Choroid plexus epithelial cell (primary cell): ENCODE results near the gene CDC45.

ENCODE experiments used
- DNase-seq: peaks from one replicate; pipeline ENCODE4 v3.0.0-alpha.2; 2010; ENCODE audit warnings: low read depth
- H3K4me3 ChIP-seq: 2 replicates; pipeline ENCODE4 v1.5.1; 2011; ENCODE audit warnings: low read depth, mild to moderate bottlenecking, control low read depth, low read length, moderate library complexity
- TF ChIP-seq, protein P1 (sequence below): conservative IDR thresholded peaks from 2 replicates; pipeline ENCODE4 v1.5.1; 2011; ENCODE audit warnings: low read depth, mild to moderate bottlenecking, control low read depth, inconsistent platforms, low read length, moderate library complexity

Gene CDC45

DNA sequence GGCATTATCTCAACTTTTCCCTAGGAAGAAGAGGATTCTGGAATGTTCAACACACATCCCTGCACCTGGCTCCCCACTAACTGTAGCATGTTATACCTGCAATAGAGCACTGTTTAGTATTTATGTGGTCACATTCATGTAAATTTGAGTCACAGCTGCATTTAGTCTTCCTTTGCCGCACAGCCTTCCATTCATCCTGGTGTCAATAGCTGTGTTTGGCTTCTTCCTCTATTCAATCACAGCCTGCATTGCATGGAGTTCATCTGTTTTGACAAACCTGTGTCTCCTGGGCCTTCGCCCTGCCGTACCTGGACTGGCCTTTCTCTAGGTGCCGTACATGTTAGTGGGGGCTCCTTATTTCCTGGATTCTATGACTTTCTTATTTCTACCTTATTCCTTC lies 28.1 kb upstream of the CDC45 start:
- DNase-seq, result no peak
- TF ChIP-seq, protein P1, sequence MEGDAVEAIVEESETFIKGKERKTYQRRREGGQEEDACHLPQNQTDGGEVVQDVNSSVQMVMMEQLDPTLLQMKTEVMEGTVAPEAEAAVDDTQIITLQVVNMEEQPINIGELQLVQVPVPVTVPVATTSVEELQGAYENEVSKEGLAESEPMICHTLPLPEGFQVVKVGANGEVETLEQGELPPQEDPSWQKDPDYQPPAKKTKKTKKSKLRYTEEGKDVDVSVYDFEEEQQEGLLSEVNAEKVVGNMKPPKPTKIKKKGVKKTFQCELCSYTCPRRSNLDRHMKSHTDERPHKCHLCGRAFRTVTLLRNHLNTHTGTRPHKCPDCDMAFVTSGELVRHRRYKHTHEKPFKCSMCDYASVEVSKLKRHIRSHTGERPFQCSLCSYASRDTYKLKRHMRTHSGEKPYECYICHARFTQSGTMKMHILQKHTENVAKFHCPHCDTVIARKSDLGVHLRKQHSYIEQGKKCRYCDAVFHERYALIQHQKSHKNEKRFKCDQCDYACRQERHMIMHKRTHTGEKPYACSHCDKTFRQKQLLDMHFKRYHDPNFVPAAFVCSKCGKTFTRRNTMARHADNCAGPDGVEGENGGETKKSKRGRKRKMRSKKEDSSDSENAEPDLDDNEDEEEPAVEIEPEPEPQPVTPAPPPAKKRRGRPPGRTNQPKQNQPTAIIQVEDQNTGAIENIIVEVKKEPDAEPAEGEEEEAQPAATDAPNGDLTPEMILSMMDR, result no peak
- no peak overlapping the region for H3K4me3 ChIP-seq

DNA sequence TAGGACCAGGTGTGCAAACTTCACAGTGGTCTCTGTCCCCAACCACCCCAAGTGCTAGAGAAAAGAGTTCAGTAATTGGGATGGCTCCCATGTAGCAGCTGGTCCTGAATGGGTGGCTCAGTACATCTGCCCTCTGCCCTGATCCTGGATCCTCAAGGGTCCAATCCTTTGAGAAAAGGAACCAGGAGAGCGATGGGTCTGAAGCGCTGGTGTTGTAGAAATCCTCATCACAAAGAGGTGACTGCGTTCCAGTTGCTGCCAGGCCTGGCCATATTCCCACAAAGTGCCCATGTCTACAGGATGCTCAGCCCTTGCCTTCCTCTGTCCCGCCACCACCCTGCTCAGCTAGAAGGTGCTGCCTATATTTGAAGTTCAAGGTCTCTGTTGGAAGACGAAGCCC lies 26.0 kb upstream of the CDC45 start:
- no peak for DNase-seq
- TF ChIP-seq, protein P1, result no peak
- no peak overlapping the region for H3K4me3 ChIP-seq

DNA sequence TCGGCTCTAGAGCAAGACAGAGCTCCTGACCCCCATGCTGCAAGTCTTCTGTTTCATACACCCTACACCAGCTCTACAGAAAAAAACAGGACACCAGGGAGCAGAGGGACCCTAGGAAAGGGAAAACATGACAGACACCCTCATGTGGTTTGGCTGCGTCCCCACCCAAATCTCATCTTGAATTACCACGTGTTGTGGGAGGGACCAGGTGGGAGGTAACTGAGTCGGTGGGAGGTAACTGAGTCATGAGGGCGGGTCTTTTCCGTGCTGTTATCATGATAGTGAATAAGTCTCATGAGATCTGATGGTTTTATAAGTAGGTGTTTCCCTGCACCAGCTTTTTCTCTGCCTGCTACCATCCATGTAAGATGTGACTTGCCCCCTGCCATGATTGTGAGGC lies 25.6 kb upstream of the CDC45 start:
- DNase-seq, result no peak
- TF ChIP-seq, protein P1, result no peak
- H3K4me3 ChIP-seq, result no peak overlapping the region

DNA sequence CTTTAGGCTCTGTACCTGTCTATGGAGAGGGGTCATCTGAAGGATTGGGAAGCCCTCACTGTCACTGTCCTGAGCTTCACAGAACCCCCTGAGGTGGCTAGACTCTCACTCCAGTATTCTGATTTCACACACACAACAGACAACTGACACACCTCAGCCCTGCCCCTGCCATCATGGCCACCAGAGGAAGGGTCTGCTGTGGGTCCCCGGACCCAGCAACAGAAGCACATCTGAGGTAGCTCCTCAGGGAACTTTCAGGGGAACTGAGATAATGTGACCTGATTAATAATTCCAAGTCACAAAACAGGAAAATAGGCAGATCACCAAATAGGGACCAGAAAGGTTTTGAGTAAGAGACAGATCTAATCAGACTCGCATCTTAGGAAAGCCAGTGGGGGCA lies 24.7 kb upstream of the CDC45 start:
- no peak for DNase-seq
- H3K4me3 ChIP-seq, result no peak overlapping the region
- TF ChIP-seq, protein P1, result no peak

DNA sequence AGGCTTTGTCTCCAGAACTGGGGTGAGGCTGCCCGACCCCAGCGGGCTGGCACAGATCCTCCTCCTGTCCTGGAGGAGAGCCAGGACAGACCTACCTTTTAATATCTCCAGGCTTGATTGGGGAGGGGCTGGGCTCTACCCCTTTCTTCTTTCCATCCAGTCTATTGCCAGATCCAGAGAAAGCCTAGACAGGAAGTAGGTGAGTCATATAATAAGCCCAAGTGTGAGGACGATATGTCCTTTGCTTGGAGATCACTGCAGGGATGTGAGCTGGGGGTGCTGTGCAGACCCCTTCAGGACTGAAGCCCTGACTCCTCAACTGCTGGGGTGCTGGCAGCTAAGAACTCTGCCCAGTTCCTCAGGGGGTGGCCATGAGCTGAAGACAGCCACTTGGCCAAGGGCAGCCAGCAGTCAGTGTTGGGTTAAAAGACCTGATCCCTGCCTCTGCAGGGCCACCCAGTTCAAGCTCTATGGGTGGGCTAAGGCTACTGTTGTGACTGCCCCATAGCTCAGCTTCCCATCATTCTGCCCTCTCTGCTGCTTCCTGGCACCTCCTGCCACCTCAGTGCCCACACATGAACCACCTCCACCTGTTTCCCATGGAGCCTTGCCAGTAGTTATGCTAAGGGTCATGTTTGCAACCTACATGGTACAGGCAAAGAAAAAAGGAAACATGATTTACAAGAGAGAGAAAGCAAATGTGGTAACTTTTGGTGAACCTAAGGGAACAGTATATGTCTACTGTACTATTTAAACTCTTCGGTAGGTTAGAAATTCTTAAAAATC lies 23.9 kb upstream of the CDC45 start:
- peak; percentile 48 for DNase-seq
- H3K4me3 ChIP-seq, result no peak overlapping the region
- TF ChIP-seq, protein P1, result no peak

DNA sequence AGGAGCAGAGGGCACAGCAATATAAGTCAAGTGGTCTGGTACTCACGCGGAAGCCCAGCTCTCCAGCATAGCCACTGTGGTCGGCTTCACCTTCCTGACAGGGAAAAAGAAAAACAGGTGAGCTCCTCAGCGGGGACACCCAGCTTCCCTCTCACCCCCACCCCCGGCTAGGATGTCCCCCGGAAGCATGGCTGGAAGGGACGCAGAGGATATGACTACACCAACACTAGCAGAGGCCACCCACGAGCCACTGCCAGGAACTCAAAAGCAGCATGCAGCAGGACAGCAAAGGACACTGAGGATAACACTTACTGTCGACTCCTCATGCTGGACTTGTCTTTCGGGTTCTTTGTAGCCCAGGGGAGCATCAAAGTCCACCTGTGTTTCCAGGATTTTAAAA lies 23.2 kb upstream of the CDC45 start:
- TF ChIP-seq, protein P1, result no peak

DNA sequence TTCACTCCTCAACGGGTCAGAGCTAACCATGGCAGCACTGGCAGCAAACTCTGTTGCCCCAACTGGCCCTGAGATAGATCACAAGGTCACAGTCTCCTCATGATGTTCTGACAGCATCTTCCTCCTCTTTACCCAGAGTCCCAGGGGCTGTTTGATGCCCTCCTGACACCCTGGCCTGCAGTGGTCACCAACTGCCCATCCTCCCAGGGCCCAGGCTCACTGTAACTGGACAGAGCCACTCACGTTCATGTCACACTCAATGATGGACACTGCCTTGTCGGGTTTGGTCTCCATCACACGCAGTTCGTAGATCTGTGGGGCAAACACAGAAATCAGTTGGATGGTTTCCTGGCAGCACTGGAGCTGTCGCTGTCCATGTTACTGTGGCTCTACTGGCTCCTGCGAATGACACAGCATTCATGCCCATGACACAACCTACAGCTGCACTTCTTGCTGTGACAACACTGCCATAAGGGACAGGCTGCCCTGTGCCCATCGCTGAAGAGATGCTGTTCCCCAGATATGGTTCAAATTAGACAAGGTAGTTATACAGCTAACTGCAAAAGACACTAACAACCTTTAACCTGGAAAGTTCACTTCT lies 21.8 kb upstream of the CDC45 start:
- TF ChIP-seq, protein P1, result no peak
- DNase-seq, result no peak
- no peak overlapping the region for H3K4me3 ChIP-seq

More for the DNA sequence above, 23.2 kb upstream of the CDC45 start:
- DNase-seq, result no peak
- H3K4me3 ChIP-seq, result no peak overlapping the region
